SU-DHL-6 (cell line): Measurements from ENCODE around the gene AQP1.

Experiments
- CTCF ChIP-seq: fragments of 200-600 bp; sonication (generic); IDR thresholded peaks from one replicate; pipeline ENCODE4 v1.5.1; 2017; ENCODE audit warnings: antibody characterized with exemption, mild to moderate bottlenecking, low read length, moderate library complexity; ENCODE audit not compliant: insufficient read depth, poor library complexity, severe bottlenecking
- EZH2phosphoT487 ChIP-seq: fragments of 200-600 bp; sonication (generic), shearing (Covaris generic); conservative IDR thresholded peaks from 2 replicates; pipeline ENCODE4 v1.6.1; 2018; ENCODE audit warnings: mild to moderate bottlenecking, antibody characterized with exemption, low read length, moderate library complexity, mixed read lengths

GRCh38 chr7:30924624-30925023 lies 13.0 kb downstream of the AQP1 start:
- no peak for TF ChIP-seq CTCF
- TF ChIP-seq EZH2phosphoT487, result no peak
